Measurements from ENCODE around the gene GRM5.

- TF ChIP-seq CTCF (IDR thresholded peaks at IDR 0.05) (no peak), POLR2A (IDR thresholded peaks at IDR 0.05) (no peak)
Measured at GRCh38 chr11:89052220-89052619, 13.6 kb downstream of the GRM5 start.

Measured in thyroid gland (tissue), 4 donors.